Mucosa of stomach (tissue), 1 donor: ENCODE measurements around the gene ASTN2.

Experiments
- H3K27me3 ChIP-seq: one replicate; pipeline ENCODE4 v1.7.0; 2013; ENCODE audit warnings: mild to moderate bottlenecking, low read length; ENCODE audit not compliant: control insufficient read depth, insufficient read depth
- H3K36me3 ChIP-seq: one replicate; pipeline ENCODE4 v1.7.0; 2013; ENCODE audit warnings: low read length; ENCODE audit not compliant: control insufficient read depth, insufficient read depth
- H3K4me1 ChIP-seq: one replicate; pipeline ENCODE4 v1.7.0; 2013; ENCODE audit warnings: mild to moderate bottlenecking, low read length; ENCODE audit not compliant: control insufficient read depth, insufficient read depth
- H3K4me3 ChIP-seq: one replicate; pipeline ENCODE4 v1.7.0; 2013; ENCODE audit warnings: low read length
- H3K9ac ChIP-seq: one replicate; pipeline ENCODE4 v1.7.0; 2013; ENCODE audit warnings: mild to moderate bottlenecking, low read length, moderate library complexity
- H3K9me3 ChIP-seq: one replicate; pipeline ENCODE4 v1.7.0; 2013; ENCODE audit warnings: mild to moderate bottlenecking, low read length, moderate library complexity; ENCODE audit not compliant: control insufficient read depth
- donor health status: Pancreatic carcinoma.

The ASTN2 gene

GRCh38 chr9:116539549-116539948 lies 875.3 kb downstream of the ASTN2 start:
- Histone ChIP-seq H3K9me3 (no peaks in the 10 kb centered on the region), H3K36me3 (no peaks in the 10 kb centered on the region), H3K27me3 (no peaks in the 10 kb centered on the region)

GRCh38 chr9:116525611-116526010 lies 889.2 kb downstream of the ASTN2 start:
- Histone ChIP-seq H3K27me3 (no peaks in the 10 kb centered on the region), H3K4me1 (no peaks in the 10 kb centered on the region), H3K9me3 (no peaks in the 10 kb centered on the region), H3K4me3 (no peak overlapping the region), H3K36me3 (no peaks in the 10 kb centered on the region), H3K9ac (no peak overlapping the region)

More at GRCh38 chr9:116539549-116539948, 875.3 kb downstream of the ASTN2 start:
- Histone ChIP-seq H3K9ac (no peak overlapping the region), H3K4me1 (no peaks in the 10 kb centered on the region), H3K4me3 (no peak overlapping the region)

- Histone ChIP-seq H3K36me3 (no peaks in the 10 kb centered on the region), H3K4me3 (no peak overlapping the region), H3K27me3 (no peaks in the 10 kb centered on the region), H3K9ac (no peak overlapping the region), H3K4me1 (no peaks in the 10 kb centered on the region), H3K9me3 (no peaks in the 10 kb centered on the region)
Measured at GRCh38 chr9:116524778-116525470, 889.9 kb downstream of the ASTN2 start.

GRCh38 chr9:116520218-116520617 lies 894.6 kb downstream of the ASTN2 start:
- Histone ChIP-seq H3K4me1 (no peaks in the 10 kb centered on the region), H3K36me3 (no peaks in the 10 kb centered on the region)

GRCh38 chr9:116516456-116516855 lies 898.4 kb downstream of the ASTN2 start:
- Histone ChIP-seq H3K36me3 (no peaks in the 10 kb centered on the region), H3K4me3 (no peak overlapping the region), H3K27me3 (no peaks in the 10 kb centered on the region), H3K9me3 (no peaks in the 10 kb centered on the region), H3K4me1 (no peaks in the 10 kb centered on the region), H3K9ac (no peak overlapping the region)

More at GRCh38 chr9:116520218-116520617, 894.6 kb downstream of the ASTN2 start:
- Histone ChIP-seq H3K27me3 (no peaks in the 10 kb centered on the region), H3K4me3 (no peak overlapping the region), H3K9ac (no peak overlapping the region), H3K9me3 (no peaks in the 10 kb centered on the region)

- H3K27me3 ChIP-seq = no peaks in the 10 kb centered on the region
- H3K9me3 ChIP-seq = no peaks in the 10 kb centered on the region
- no peaks in the 10 kb centered on the region for H3K36me3 ChIP-seq
- no peak overlapping the region for H3K4me3 ChIP-seq
- H3K4me1 ChIP-seq = no peaks in the 10 kb centered on the region
- no peak overlapping the region for H3K9ac ChIP-seq
Measured at GRCh38 chr9:116515541-116515940, 899.3 kb downstream of the ASTN2 start.

GRCh38 chr9:116506685-116507084 lies 908.2 kb downstream of the ASTN2 start:
- Histone ChIP-seq H3K36me3 (no peaks in the 10 kb centered on the region), H3K9ac (no peak overlapping the region), H3K4me1 (no peaks in the 10 kb centered on the region), H3K27me3 (no peaks in the 10 kb centered on the region), H3K4me3 (no peak overlapping the region), H3K9me3 (no peaks in the 10 kb centered on the region)

GRCh38 chr9:116504893-116505480 lies 909.9 kb downstream of the ASTN2 start:
- Histone ChIP-seq H3K4me3 (no peak overlapping the region), H3K27me3 (no peaks in the 10 kb centered on the region), H3K36me3 (no peaks in the 10 kb centered on the region), H3K4me1 (peaks cover 5% of the 10 kb centered on the region), H3K9ac (no peak overlapping the region), H3K9me3 (no peaks in the 10 kb centered on the region)

- no peaks in the 10 kb centered on the region for H3K27me3 ChIP-seq
- H3K36me3 ChIP-seq = no peaks in the 10 kb centered on the region
- no peak overlapping the region for H3K9ac ChIP-seq
- peaks cover 8% of the 10 kb centered on the region for H3K4me1 ChIP-seq
- no peak overlapping the region for H3K4me3 ChIP-seq
- no peaks in the 10 kb centered on the region for H3K9me3 ChIP-seq
Measured at GRCh38 chr9:116504081-116504480, 910.8 kb downstream of the ASTN2 start.

- peaks cover 8% of the 10 kb centered on the region for H3K4me1 ChIP-seq
- no peak overlapping the region for H3K9ac ChIP-seq
- H3K27me3 ChIP-seq = no peaks in the 10 kb centered on the region
- H3K36me3 ChIP-seq = no peaks in the 10 kb centered on the region
- H3K9me3 ChIP-seq = no peaks in the 10 kb centered on the region
- H3K4me3 ChIP-seq = no peak overlapping the region
Measured at GRCh38 chr9:116502746-116503145, 912.1 kb downstream of the ASTN2 start.

GRCh38 chr9:116501871-116502270 lies 913.0 kb downstream of the ASTN2 start:
- H3K27me3 ChIP-seq = no peaks in the 10 kb centered on the region
- no peak overlapping the region for H3K9ac ChIP-seq

GRCh38 chr9:116499986-116500871 lies 914.6 kb downstream of the ASTN2 start:
- H3K4me1 ChIP-seq = peaks cover 8% of the 10 kb centered on the region
- H3K27me3 ChIP-seq = no peaks in the 10 kb centered on the region
- H3K9me3 ChIP-seq = no peaks in the 10 kb centered on the region
- no peak overlapping the region for H3K9ac ChIP-seq
- H3K4me3 ChIP-seq = no peak overlapping the region
- H3K36me3 ChIP-seq = no peaks in the 10 kb centered on the region

More at GRCh38 chr9:116501871-116502270, 913.0 kb downstream of the ASTN2 start:
- peaks cover 8% of the 10 kb centered on the region for H3K4me1 ChIP-seq
- H3K4me3 ChIP-seq = no peak overlapping the region
- H3K36me3 ChIP-seq = no peaks in the 10 kb centered on the region
- H3K9me3 ChIP-seq = no peaks in the 10 kb centered on the region
